ENCODE data around the gene SEMA3G.

The SEMA3G gene

GRCh38 chr3:52394751-52395502 is 50.0 kb downstream of the SEMA3G start:
- DNase-seq = no peak

GRCh38 chr3:52393959-52394670 is 50.8 kb downstream of the SEMA3G start:
- no peak for DNase-seq

- DNase-seq = peak; percentile 5
These were observed 51.6 kb downstream of the SEMA3G start for GRCh38 chr3:52393131-52393807.

GRCh38 chr3:52392216-52392930 is 52.5 kb downstream of the SEMA3G start:
- no peak for DNase-seq

- no peak for DNase-seq
These were observed 53.8 kb downstream of the SEMA3G start for GRCh38 chr3:52391096-52391495.

GRCh38 chr3:52388933-52389332 is 56.0 kb downstream of the SEMA3G start:
- DNase-seq = no peak

GRCh38 chr3:52388348-52388821 is 56.5 kb downstream of the SEMA3G start:
- no peak for DNase-seq

GRCh38 chr3:52387481-52387880 is 57.4 kb downstream of the SEMA3G start:
- DNase-seq = no peak

GRCh38 chr3:52385157-52385556 is 59.7 kb downstream of the SEMA3G start:
- peak; percentile 11 for DNase-seq

- no peak for DNase-seq
These were observed 60.7 kb downstream of the SEMA3G start for GRCh38 chr3:52384019-52384761.

- no peak for DNase-seq
These were observed 61.5 kb downstream of the SEMA3G start for GRCh38 chr3:52383446-52383845.

Data from COR-L47 (cell line).